ENCODE results near the gene NAT8L. TPM values are rescaled to one million over a fixed set of nuclear protein-coding genes. Genes with fewer than 3 reads are reported as not detected.

Gene NAT8L
- polyA plus RNA-seq, 3 donors, result 5.8 to 8.1 (median 6.2) TPM

- DNase-seq (ENCODE audit: extremely low read depth in 1 of 11, low read depth in 9 of 11, low spot score in 4 of 11), result no peak
Measured at GRCh38 chr4:2042947-2043395, 16.2 kb upstream of the NAT8L start.

- no peak for DNase-seq (ENCODE audit: extremely low read depth in 1 of 11, low read depth in 9 of 11, low spot score in 4 of 11)
Measured at GRCh38 chr4:2043396-2044118, 15.6 kb upstream of the NAT8L start.

- DNase-seq (ENCODE audit: extremely low read depth in 1 of 11, low read depth in 9 of 11, low spot score in 4 of 11), result no peak
Measured at GRCh38 chr4:2044119-2044485, 15.0 kb upstream of the NAT8L start.

GRCh38 chr4:2044542-2045517, 14.3 kb upstream of the NAT8L start:
- DNase-seq (ENCODE audit: extremely low read depth in 1 of 11, low read depth in 9 of 11, low spot score in 4 of 11), result no peak

- no peak for DNase-seq (ENCODE audit: extremely low read depth in 1 of 11, low read depth in 9 of 11, low spot score in 4 of 11)
Measured at GRCh38 chr4:2045518-2045951, 13.6 kb upstream of the NAT8L start.

- DNase-seq (ENCODE audit: extremely low read depth in 1 of 11, low read depth in 9 of 11, low spot score in 4 of 11), result no peak
Measured at GRCh38 chr4:2046031-2046961, 12.8 kb upstream of the NAT8L start.

GRCh38 chr4:2047031-2047660, 12.0 kb upstream of the NAT8L start:
- DNase-seq (ENCODE audit: extremely low read depth in 1 of 11, low read depth in 9 of 11, low spot score in 4 of 11), result no peak

GRCh38 chr4:2047781-2048581, 11.1 kb upstream of the NAT8L start:
- DNase-seq (ENCODE audit: extremely low read depth in 1 of 11, low read depth in 9 of 11, low spot score in 4 of 11), result no peak

- DNase-seq (ENCODE audit: extremely low read depth in 1 of 11, low read depth in 9 of 11, low spot score in 4 of 11), result no peak
Measured at GRCh38 chr4:2048831-2049230, 10.3 kb upstream of the NAT8L start.

GRCh38 chr4:2049381-2049780, 9.7 kb upstream of the NAT8L start:
- no peak for DNase-seq (ENCODE audit: extremely low read depth in 1 of 11, low read depth in 9 of 11, low spot score in 4 of 11)

- no peak for DNase-seq (ENCODE audit: extremely low read depth in 1 of 11, low read depth in 9 of 11, low spot score in 4 of 11)
Measured at GRCh38 chr4:2049811-2050210, 9.3 kb upstream of the NAT8L start.

GRCh38 chr4:2051086-2051485, 8.0 kb upstream of the NAT8L start:
- no peak for DNase-seq (ENCODE audit: extremely low read depth in 1 of 11, low read depth in 9 of 11, low spot score in 4 of 11)

GRCh38 chr4:2054217-2054616, 4.9 kb upstream of the NAT8L start:
- DNase-seq (ENCODE audit: extremely low read depth in 1 of 11, low read depth in 9 of 11, low spot score in 4 of 11), result no peak

GRCh38 chr4:2057382-2058065, 1.6 kb upstream of the NAT8L start:
- DNase-seq (ENCODE audit: extremely low read depth in 1 of 11, low read depth in 9 of 11, low spot score in 4 of 11), result no peak

GRCh38 chr4:2058264-2059045, 672 bp upstream of the NAT8L start:
- DNase-seq (ENCODE audit: extremely low read depth in 1 of 11, low read depth in 9 of 11, low spot score in 4 of 11), result no peak

- no peak for DNase-seq (ENCODE audit: extremely low read depth in 1 of 11, low read depth in 9 of 11, low spot score in 4 of 11)
Measured at GRCh38 chr4:2059726-2060602, 837 bp downstream of the NAT8L start.

Data from renal cortex interstitium (tissue), 11 donors.